A673 (cell line): ENCODE results near the gene CSNK1G2.

Experiments
- EZH2 ChIP-seq: fragments of 200-600 bp; sonication (generic); IDR thresholded peaks from 2 replicates; pipeline ENCODE4 v1.6.1; 2017; ENCODE audit warnings: borderline replicate concordance, low read depth, mild to moderate bottlenecking, mixed read lengths, antibody characterized with exemption, low read length; ENCODE audit not compliant: poor library complexity, severe bottlenecking
- TF ChIP-seq, protein P1 (sequence below): fragments of 300-800, 200-600 bp; sonication (generic); conservative IDR thresholded peaks from 2 replicates; pipeline ENCODE4 v1.5.1; 2017; ENCODE audit warnings: low read depth, mild to moderate bottlenecking, antibody characterized with exemption, low read length, moderate library complexity, mixed read lengths

DNA sequence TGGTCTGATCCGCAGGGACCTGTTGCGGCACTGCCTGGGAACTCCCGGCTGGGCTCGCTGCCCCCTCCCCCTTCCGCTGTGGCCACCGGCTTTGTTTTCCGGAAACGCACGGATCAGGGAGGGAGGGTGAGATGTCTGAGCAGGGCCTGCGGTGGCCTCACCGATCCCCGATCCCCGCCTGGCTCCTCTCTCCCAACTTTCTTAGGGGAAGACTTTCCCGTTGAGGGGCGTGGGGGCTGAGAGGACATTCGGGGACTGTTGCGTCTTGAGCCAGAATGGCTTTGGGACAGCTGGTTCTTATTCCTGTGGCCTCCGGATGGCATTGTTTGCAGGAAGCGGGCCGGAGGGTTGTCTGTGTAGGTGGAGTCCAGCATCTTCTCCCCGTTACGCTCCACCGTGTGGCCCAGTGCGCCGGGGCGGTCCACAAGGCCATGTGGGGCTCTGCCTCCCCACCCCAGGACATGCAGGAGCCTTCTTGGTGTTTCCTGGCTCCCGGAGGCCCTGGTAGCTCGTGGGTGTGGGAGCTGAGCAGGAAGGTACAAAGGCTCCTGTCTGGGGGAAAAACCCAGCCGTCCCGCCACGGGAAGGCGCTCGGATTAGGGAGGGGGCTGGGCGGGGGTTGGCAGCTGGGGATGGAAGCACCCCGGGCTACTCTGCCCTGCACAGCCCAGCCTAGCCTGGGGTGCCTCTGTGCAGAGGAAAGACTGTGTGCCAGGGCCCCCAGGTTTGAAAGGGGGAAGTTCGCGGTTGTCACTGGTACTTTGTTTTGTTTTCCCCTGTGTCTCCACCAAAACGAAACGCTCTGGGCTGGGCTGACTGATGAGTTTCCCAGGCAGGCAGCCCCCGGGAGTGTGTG is 1.3 kb downstream of the CSNK1G2 start:
- TF ChIP-seq, protein P1, sequence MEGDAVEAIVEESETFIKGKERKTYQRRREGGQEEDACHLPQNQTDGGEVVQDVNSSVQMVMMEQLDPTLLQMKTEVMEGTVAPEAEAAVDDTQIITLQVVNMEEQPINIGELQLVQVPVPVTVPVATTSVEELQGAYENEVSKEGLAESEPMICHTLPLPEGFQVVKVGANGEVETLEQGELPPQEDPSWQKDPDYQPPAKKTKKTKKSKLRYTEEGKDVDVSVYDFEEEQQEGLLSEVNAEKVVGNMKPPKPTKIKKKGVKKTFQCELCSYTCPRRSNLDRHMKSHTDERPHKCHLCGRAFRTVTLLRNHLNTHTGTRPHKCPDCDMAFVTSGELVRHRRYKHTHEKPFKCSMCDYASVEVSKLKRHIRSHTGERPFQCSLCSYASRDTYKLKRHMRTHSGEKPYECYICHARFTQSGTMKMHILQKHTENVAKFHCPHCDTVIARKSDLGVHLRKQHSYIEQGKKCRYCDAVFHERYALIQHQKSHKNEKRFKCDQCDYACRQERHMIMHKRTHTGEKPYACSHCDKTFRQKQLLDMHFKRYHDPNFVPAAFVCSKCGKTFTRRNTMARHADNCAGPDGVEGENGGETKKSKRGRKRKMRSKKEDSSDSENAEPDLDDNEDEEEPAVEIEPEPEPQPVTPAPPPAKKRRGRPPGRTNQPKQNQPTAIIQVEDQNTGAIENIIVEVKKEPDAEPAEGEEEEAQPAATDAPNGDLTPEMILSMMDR = no peak
- no peak for TF ChIP-seq EZH2
